Measurements from ENCODE around the gene TIE1. TPM values are rescaled to one million over a fixed set of nuclear protein-coding genes. Genes with fewer than 3 reads are reported as not detected.

TIE1 gene
- total and polyA plus RNA-seq, 2 experiments from 2014 or later = 5.0 TPM; not detected in 1

DNA sequence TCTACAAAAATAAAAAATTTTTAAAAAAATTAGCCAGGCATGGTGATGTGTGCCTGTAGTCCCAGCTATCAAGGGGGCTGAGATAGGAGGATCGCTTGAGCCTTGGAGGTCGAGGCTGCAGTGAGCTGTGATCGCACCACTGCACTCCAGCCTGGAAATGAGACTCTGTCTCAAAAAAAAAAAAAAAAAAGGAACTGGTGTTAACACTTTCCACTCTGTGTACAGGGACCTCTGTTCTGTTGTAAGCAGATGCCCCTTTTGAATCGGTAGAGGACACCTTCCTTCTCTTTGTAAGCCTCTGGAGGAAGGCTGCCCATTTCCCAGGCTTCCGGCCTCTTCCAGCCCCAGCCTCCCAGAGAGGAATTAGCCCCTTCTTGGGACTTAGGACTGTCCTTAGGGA is 8.1 kb upstream of the TIE1 start:
- no peaks in the 10 kb centered on the region for H3K9me3 ChIP-seq (ENCODE audit: low read depth)
- no peak overlapping the region for H3K4me3 ChIP-seq
- H3K4me1 ChIP-seq (ENCODE audit: low read depth) = peaks cover 13% of the 10 kb centered on the region
- no peak overlapping the region for H3K27ac ChIP-seq
- no peak for DNase-seq (ENCODE audit: low read depth in 1 of 2, low spot score in 1 of 2)
- no peaks in the 10 kb centered on the region for H3K36me3 ChIP-seq
- no peaks in the 10 kb centered on the region for H3K27me3 ChIP-seq
- TF ChIP-seq, protein P1, sequence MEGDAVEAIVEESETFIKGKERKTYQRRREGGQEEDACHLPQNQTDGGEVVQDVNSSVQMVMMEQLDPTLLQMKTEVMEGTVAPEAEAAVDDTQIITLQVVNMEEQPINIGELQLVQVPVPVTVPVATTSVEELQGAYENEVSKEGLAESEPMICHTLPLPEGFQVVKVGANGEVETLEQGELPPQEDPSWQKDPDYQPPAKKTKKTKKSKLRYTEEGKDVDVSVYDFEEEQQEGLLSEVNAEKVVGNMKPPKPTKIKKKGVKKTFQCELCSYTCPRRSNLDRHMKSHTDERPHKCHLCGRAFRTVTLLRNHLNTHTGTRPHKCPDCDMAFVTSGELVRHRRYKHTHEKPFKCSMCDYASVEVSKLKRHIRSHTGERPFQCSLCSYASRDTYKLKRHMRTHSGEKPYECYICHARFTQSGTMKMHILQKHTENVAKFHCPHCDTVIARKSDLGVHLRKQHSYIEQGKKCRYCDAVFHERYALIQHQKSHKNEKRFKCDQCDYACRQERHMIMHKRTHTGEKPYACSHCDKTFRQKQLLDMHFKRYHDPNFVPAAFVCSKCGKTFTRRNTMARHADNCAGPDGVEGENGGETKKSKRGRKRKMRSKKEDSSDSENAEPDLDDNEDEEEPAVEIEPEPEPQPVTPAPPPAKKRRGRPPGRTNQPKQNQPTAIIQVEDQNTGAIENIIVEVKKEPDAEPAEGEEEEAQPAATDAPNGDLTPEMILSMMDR (IDR thresholded peaks at IDR 0.05; ENCODE audit: low read depth, low read length) = no peak

DNA sequence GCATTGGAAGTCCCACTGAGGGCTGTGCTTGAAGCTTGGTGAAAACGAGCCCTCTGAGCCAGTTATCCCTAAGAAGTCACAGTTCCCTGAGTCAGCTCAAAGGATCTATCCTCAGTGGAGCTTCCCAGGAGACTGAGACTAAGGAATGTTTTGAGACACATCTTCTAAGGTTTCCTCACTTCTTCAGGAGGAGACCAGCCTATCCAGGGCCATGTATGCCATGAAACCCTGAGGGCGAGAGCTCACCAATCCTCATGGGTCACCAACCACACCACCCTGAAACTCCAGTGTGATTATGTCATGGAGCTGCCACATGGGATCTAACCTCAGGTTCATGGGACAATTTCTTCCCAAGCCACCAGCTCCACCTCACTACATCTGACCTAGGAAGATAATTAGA is 7.6 kb upstream of the TIE1 start:
- Histone ChIP-seq H3K9me3 (ENCODE audit: low read depth) (no peaks in the 10 kb centered on the region), H3K36me3 (no peaks in the 10 kb centered on the region), H3K4me1 (ENCODE audit: low read depth) (peaks cover 13% of the 10 kb centered on the region), H3K4me3 (no peak overlapping the region), H3K27ac (no peak overlapping the region), H3K27me3 (no peaks in the 10 kb centered on the region)
- TF ChIP-seq, protein P1 (IDR thresholded peaks at IDR 0.05; ENCODE audit: low read depth, low read length) = no peak
- no peak for DNase-seq (ENCODE audit: low read depth in 1 of 2, low spot score in 1 of 2)

DNA sequence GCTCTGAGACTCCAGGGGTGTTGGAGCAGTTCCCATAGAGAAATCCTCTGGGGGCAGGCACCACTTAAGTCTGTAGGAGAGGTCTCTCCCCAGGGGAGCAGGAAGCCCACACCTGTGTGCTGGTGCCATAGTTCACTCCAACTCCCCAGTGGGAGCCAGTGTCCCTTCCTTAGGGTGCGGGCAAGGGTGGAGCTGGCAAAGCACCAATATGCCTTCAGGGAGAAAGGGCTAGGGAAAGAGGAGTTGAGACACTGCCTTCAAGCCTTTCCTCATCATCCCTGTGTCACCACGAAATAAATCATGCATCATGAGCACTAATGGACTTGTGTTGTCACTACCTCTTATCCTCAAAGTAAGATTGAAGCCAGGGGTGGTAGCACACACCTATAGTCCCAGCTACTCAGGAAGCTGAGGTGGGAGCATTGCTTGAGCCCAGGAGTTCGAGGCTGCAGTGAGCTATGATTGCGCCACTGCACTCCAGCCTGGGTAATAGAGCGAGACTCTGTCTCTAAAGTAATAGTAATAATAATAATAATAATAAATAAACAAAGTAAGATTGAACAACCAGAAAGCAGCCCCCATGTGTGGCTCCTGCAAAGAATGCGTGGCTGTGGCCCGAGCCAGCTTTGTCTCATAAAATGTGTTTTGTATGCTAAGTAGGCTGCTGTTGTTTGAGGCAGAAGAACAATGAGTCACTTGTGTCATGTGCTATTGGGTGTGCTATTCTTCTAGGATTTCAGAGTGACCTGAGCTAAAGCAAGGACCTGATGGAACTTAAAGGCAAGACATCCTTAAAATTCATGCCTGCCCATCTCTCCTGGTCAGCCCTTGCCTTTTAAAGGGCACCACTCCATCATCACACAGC is 6.7 kb upstream of the TIE1 start:
- H3K27me3 ChIP-seq = no peaks in the 10 kb centered on the region
- DNase-seq (ENCODE audit: low read depth in 1 of 2, low spot score in 1 of 2) = peak in 1 of 2 donors; percentile 38
- TF ChIP-seq, protein P1 (IDR thresholded peaks at IDR 0.05; ENCODE audit: low read depth, low read length) = no peak
- no peaks in the 10 kb centered on the region for H3K36me3 ChIP-seq
- H3K27ac ChIP-seq = no peak overlapping the region
- H3K4me1 ChIP-seq (ENCODE audit: low read depth) = peaks cover 13% of the 10 kb centered on the region
- no peaks in the 10 kb centered on the region for H3K9me3 ChIP-seq (ENCODE audit: low read depth)
- H3K4me3 ChIP-seq = no peak overlapping the region

DNA sequence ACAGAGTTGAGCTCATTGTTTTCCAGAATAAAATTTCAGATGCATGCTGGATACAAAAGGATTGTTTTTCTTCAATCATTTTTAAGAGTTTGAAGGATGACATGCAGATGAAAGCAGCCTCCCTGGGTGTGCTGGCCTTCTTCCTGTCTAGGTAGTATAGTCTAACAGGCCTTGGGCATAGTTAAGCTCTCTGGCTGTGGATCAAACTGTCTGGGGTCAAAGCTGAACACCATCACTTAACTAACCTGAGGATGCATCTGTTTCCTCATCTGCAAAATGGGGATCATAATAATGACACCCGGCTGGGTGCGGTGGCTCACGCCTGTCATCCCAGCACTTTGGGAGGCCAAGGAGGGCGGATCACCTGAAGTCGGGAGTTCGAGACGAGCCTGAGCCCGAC is 6.0 kb upstream of the TIE1 start:
- DNase-seq (ENCODE audit: low read depth in 1 of 2, low spot score in 1 of 2) = no peak
- Histone ChIP-seq H3K27me3 (no peaks in the 10 kb centered on the region), H3K4me3 (no peak overlapping the region), H3K36me3 (no peaks in the 10 kb centered on the region), H3K9me3 (ENCODE audit: low read depth) (no peaks in the 10 kb centered on the region), H3K27ac (no peak overlapping the region), H3K4me1 (ENCODE audit: low read depth) (peaks cover 13% of the 10 kb centered on the region)
- TF ChIP-seq, protein P1 (IDR thresholded peaks at IDR 0.05; ENCODE audit: low read depth, low read length) = no peak

DNA sequence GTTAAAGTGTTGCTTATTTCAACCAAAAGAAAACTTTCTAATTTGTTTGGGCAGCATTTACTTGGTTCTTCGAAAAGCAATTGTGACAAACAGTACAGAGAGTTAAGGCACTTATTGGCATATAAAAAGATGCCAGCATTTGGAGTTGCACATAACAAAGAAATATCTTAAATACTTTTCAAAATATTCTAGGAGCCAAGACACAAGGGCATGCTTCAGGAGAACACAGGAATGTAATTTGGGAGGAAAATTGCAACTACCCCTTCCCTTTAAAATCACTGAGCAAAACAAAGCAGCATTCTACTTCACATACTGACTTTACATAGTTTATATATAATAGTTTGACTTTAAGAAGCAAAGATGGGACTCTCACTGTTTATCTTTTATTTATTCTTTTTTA is 4.6 kb upstream of the TIE1 start:
- Histone ChIP-seq H3K36me3 (no peaks in the 10 kb centered on the region), H3K9me3 (ENCODE audit: low read depth) (no peaks in the 10 kb centered on the region), H3K4me1 (ENCODE audit: low read depth) (peaks cover 13% of the 10 kb centered on the region), H3K27me3 (no peaks in the 10 kb centered on the region), H3K4me3 (no peak overlapping the region), H3K27ac (peak overlapping the region; percentile 62)
- no peak for DNase-seq (ENCODE audit: low read depth in 1 of 2, low spot score in 1 of 2)
- TF ChIP-seq, protein P1 (IDR thresholded peaks at IDR 0.05; ENCODE audit: low read depth, low read length) = no peak

Measured in cardiac muscle cell (in vitro differentiated cells and primary cell).